Activated naive CD4-positive, alpha-beta T cell treated with anti-CD3 and anti-CD28 coated beads, Interleukin-2, amount 10 ng/mL, durations not matched to agents 7 days and 5 days (primary cell): ENCODE measurements around the gene KCND3.
"Not testable (repeated sequence)": the region's sequence is repeated elsewhere in the genome, so short reads cannot be mapped to it uniquely, and the experiment has no call there.

Source experiments
- CTCF ChIA-PET: fragments of 350-600 bp; sonication (Branson Sonifier 250); formaldehyde crosslinking; loops from one replicate; lab custom pipeline; 2021; ENCODE audit warnings: antibody characterized with exemption; lab: Charles Lee
- DNase-seq: peaks from one replicate; pipeline ENCODE4 v3.0.0-alpha.2; 2020
- H3K27ac Mint-ChIP-seq: one replicate; pipeline ENCODE4 v1.8.0; 2021; ENCODE audit warnings: mild to moderate bottlenecking, moderate library complexity, mixed read lengths
- H3K27me3 Mint-ChIP-seq: one replicate; pipeline ENCODE4 v1.8.0; 2021; ENCODE audit warnings: mild to moderate bottlenecking, mixed read lengths
- H3K36me3 Mint-ChIP-seq: one replicate; pipeline ENCODE4 v1.8.0; 2021; ENCODE audit warnings: mixed read lengths
- H3K4me1 Mint-ChIP-seq: one replicate; pipeline ENCODE4 v1.8.0; 2021; ENCODE audit warnings: mixed read lengths
- H3K4me3 Mint-ChIP-seq: one replicate; pipeline ENCODE4 v1.8.0; 2021; ENCODE audit warnings: mild to moderate bottlenecking, moderate library complexity, mixed read lengths
- H3K9me3 Mint-ChIP-seq: one replicate; pipeline ENCODE4 v1.8.0; 2021; ENCODE audit warnings: mixed read lengths

The KCND3 gene

GRCh38 chr1:111813440-111814304, 175.8 kb downstream of the KCND3 start:
- no peak overlapping the region for H3K27ac Mint-ChIP-seq
- no peaks in the 10 kb centered on the region for H3K36me3 Mint-ChIP-seq
- DNase-seq: no peak
- no peaks in the 10 kb centered on the region for H3K4me1 Mint-ChIP-seq
- H3K27me3 Mint-ChIP-seq: peaks cover 13% of the 10 kb centered on the region
- no peak overlapping the region for H3K4me3 Mint-ChIP-seq
- H3K9me3 Mint-ChIP-seq: no peaks in the 10 kb centered on the region
- CTCF ChIA-PET: interaction anchor here (1.1 kb wide), 1 partner anchor 44 kb away, joined by 3 read pairs; no protein-coding TSS in a partner anchor

- H3K9me3 Mint-ChIP-seq: no peaks in the 10 kb centered on the region
- no peak overlapping the region for H3K27ac Mint-ChIP-seq
- peaks cover 6% of the 10 kb centered on the region for H3K27me3 Mint-ChIP-seq
- no peak overlapping the region for H3K4me3 Mint-ChIP-seq
- CTCF ChIA-PET: interaction anchor here (0.7 to 1.1 kb wide), 2 partner anchors 42 to 783 kb away, joined by 3 read pairs; no protein-coding TSS in a partner anchor
- H3K4me1 Mint-ChIP-seq: no peaks in the 10 kb centered on the region
- DNase-seq: no peak
- no peaks in the 10 kb centered on the region for H3K36me3 Mint-ChIP-seq
Measured at GRCh38 chr1:111812306-111812705, 177.2 kb downstream of the KCND3 start.

- no peak overlapping the region for H3K4me3 Mint-ChIP-seq
- no peak for DNase-seq
- CTCF ChIA-PET: interaction anchor here (1.1 kb wide), 1 partner anchor 42 kb away, joined by 3 read pairs; no protein-coding TSS in a partner anchor
- H3K27me3 Mint-ChIP-seq: peaks cover 6% of the 10 kb centered on the region
- no peaks in the 10 kb centered on the region for H3K9me3 Mint-ChIP-seq
- no peak overlapping the region for H3K27ac Mint-ChIP-seq
- H3K36me3 Mint-ChIP-seq: no peaks in the 10 kb centered on the region
- H3K4me1 Mint-ChIP-seq: no peaks in the 10 kb centered on the region
Measured at GRCh38 chr1:111811891-111812290, 177.6 kb downstream of the KCND3 start.

- Mint-ChIP-seq H3K4me3 (no peak overlapping the region), H3K27ac (no peak overlapping the region), H3K27me3 (peaks cover 21% of the 10 kb centered on the region), H3K36me3 (no peaks in the 10 kb centered on the region), H3K9me3 (no peaks in the 10 kb centered on the region), H3K4me1 (no peaks in the 10 kb centered on the region)
- DNase-seq: no peak
- CTCF ChIA-PET: no interaction called here
Measured at GRCh38 chr1:111805251-111805650, 184.2 kb downstream of the KCND3 start.

GRCh38 chr1:111804776-111805175, 184.7 kb downstream of the KCND3 start:
- H3K27ac Mint-ChIP-seq: no peak overlapping the region
- CTCF ChIA-PET: no interaction called here
- DNase-seq: no peak
- no peak overlapping the region for H3K4me3 Mint-ChIP-seq
- peaks cover 21% of the 10 kb centered on the region for H3K27me3 Mint-ChIP-seq
- H3K36me3 Mint-ChIP-seq: no peaks in the 10 kb centered on the region
- H3K9me3 Mint-ChIP-seq: no peaks in the 10 kb centered on the region
- H3K4me1 Mint-ChIP-seq: no peaks in the 10 kb centered on the region

GRCh38 chr1:111803951-111804350, 185.5 kb downstream of the KCND3 start:
- CTCF ChIA-PET: no interaction called here
- peaks cover 18% of the 10 kb centered on the region for H3K27me3 Mint-ChIP-seq
- H3K36me3 Mint-ChIP-seq: no peaks in the 10 kb centered on the region
- H3K4me3 Mint-ChIP-seq: no peak overlapping the region
- no peak overlapping the region for H3K27ac Mint-ChIP-seq
- no peaks in the 10 kb centered on the region for H3K9me3 Mint-ChIP-seq
- no peak for DNase-seq
- H3K4me1 Mint-ChIP-seq: no peaks in the 10 kb centered on the region

GRCh38 chr1:111802984-111803383, 186.5 kb downstream of the KCND3 start:
- H3K4me3 Mint-ChIP-seq: no peak overlapping the region
- peaks cover 15% of the 10 kb centered on the region for H3K27me3 Mint-ChIP-seq
- H3K9me3 Mint-ChIP-seq: no peaks in the 10 kb centered on the region
- no peaks in the 10 kb centered on the region for H3K36me3 Mint-ChIP-seq
- H3K4me1 Mint-ChIP-seq: no peaks in the 10 kb centered on the region
- CTCF ChIA-PET: no interaction called here
- no peak overlapping the region for H3K27ac Mint-ChIP-seq
- no peak for DNase-seq

- CTCF ChIA-PET: no interaction called here
- Mint-ChIP-seq H3K9me3 (no peaks in the 10 kb centered on the region), H3K27me3 (peaks cover 15% of the 10 kb centered on the region), H3K4me3 (no peak overlapping the region), H3K36me3 (no peaks in the 10 kb centered on the region), H3K4me1 (no peaks in the 10 kb centered on the region), H3K27ac (no peak overlapping the region)
- DNase-seq: no peak
Measured at GRCh38 chr1:111802110-111802509, 187.4 kb downstream of the KCND3 start.

- Mint-ChIP-seq H3K4me3 (no peak overlapping the region), H3K27ac (no peak overlapping the region), H3K9me3 (no peaks in the 10 kb centered on the region), H3K36me3 (no peaks in the 10 kb centered on the region), H3K4me1 (no peaks in the 10 kb centered on the region), H3K27me3 (peaks cover 15% of the 10 kb centered on the region)
- DNase-seq: no peak
- CTCF ChIA-PET: no interaction called here
Measured at GRCh38 chr1:111801071-111801850, 188.2 kb downstream of the KCND3 start.

- H3K36me3 Mint-ChIP-seq, H3K27ac Mint-ChIP-seq, H3K4me3 Mint-ChIP-seq, H3K9me3 Mint-ChIP-seq, DNase-seq, CTCF ChIA-PET, H3K4me1 Mint-ChIP-seq: not testable (repeated sequence)
- H3K27me3 Mint-ChIP-seq: peaks cover 17% of the 10 kb centered on the region
Measured at GRCh38 chr1:111799722-111800121, 189.7 kb downstream of the KCND3 start.

GRCh38 chr1:111798580-111798979, 190.9 kb downstream of the KCND3 start:
- Mint-ChIP-seq H3K9me3 (no peaks in the 10 kb centered on the region), H3K36me3 (no peaks in the 10 kb centered on the region), H3K27me3 (peaks cover 23% of the 10 kb centered on the region), H3K27ac (no peak overlapping the region), H3K4me3 (no peak overlapping the region), H3K4me1 (no peaks in the 10 kb centered on the region)
- CTCF ChIA-PET: no interaction called here
- DNase-seq: no peak

GRCh38 chr1:111795401-111795800, 194.1 kb downstream of the KCND3 start:
- CTCF ChIA-PET: no interaction called here
- no peak for DNase-seq
- no peak overlapping the region for H3K27ac Mint-ChIP-seq
- no peaks in the 10 kb centered on the region for H3K4me1 Mint-ChIP-seq
- no peaks in the 10 kb centered on the region for H3K9me3 Mint-ChIP-seq
- H3K4me3 Mint-ChIP-seq: no peak overlapping the region
- peaks cover 27% of the 10 kb centered on the region for H3K27me3 Mint-ChIP-seq
- no peaks in the 10 kb centered on the region for H3K36me3 Mint-ChIP-seq

- Mint-ChIP-seq H3K4me3 (no peak overlapping the region), H3K36me3 (no peaks in the 10 kb centered on the region), H3K4me1 (no peaks in the 10 kb centered on the region), H3K9me3 (no peaks in the 10 kb centered on the region), H3K27ac (no peak overlapping the region), H3K27me3 (peaks cover 31% of the 10 kb centered on the region)
- CTCF ChIA-PET: no interaction called here
- no peak for DNase-seq
Measured at GRCh38 chr1:111793923-111794322, 195.5 kb downstream of the KCND3 start.

GRCh38 chr1:111792249-111792648, 197.2 kb downstream of the KCND3 start:
- H3K27me3 Mint-ChIP-seq: peaks cover 38% of the 10 kb centered on the region
- H3K4me1 Mint-ChIP-seq: no peaks in the 10 kb centered on the region
- CTCF ChIA-PET: no interaction called here
- DNase-seq: no peak
- H3K4me3 Mint-ChIP-seq: no peak overlapping the region
- H3K27ac Mint-ChIP-seq: no peak overlapping the region
- no peaks in the 10 kb centered on the region for H3K9me3 Mint-ChIP-seq
- no peaks in the 10 kb centered on the region for H3K36me3 Mint-ChIP-seq
